Kidney (tissue), 22 donors: Measurements from ENCODE around the gene TSN. TPM values are rescaled to one million over a fixed set of nuclear protein-coding genes. Genes with fewer than 3 reads are reported as not detected.

Experiments used
- DNase-seq, 5 donors: peaks; one replicate each; pipeline ENCODE4 v3.0.0-alpha.2; 2013 to 2020
- FAIRE-seq: peaks from 2 replicates; lab custom pipeline; 2012; peaks lifted over from hg19 to GRCh38; lab: Jason Lieb, UNC
- H3K27ac ChIP-seq, 2 donors: one replicate each; pipeline ENCODE4 v1.7.0; 2013; ENCODE audit warnings: low read depth in 2 of 2, low read length in 2 of 2, inconsistent platforms in 1 of 2
- H3K27me3 ChIP-seq: one replicate; pipeline ENCODE4 v1.7.1; 2013; ENCODE audit warnings: low read length, inconsistent platforms; ENCODE audit not compliant: control insufficient read depth, insufficient read depth
- H3K36me3 ChIP-seq, 3 donors: one replicate each; pipeline versions ENCODE4 v1.7.0 to v1.7.1; 2013; ENCODE audit warnings: low read length in 3 of 3, control low read depth in 1 of 3, inconsistent platforms in 1 of 3; ENCODE audit not compliant: insufficient read depth in 3 of 3, control insufficient read depth in 2 of 3
- H3K4me1 ChIP-seq, 3 donors: one replicate each; pipeline versions ENCODE4 v1.7.0 to v1.7.1; 2013; ENCODE audit warnings: low read length in 3 of 3, inconsistent platforms in 1 of 3, low read depth in 1 of 3; ENCODE audit not compliant: control insufficient read depth in 2 of 3, insufficient read depth in 2 of 3
- H3K4me3 ChIP-seq, 3 donors: one replicate each; pipeline versions ENCODE4 v1.7.0 to v1.8.1; 2013; ENCODE audit warnings: low read length in 3 of 3, control low read depth in 1 of 3, inconsistent platforms in 1 of 3
- H3K9ac ChIP-seq, 3 donors: one replicate each; pipeline versions ENCODE4 v1.7.0 to v1.7.1; 2013; ENCODE audit warnings: low read length in 3 of 3, control low read depth in 1 of 3, inconsistent platforms in 1 of 3
- H3K9me3 ChIP-seq, 3 donors: one replicate each; pipeline versions ENCODE4 v1.7.0 to v1.7.1; 2013; ENCODE audit warnings: low read length in 3 of 3, control low read depth in 1 of 3, inconsistent platforms in 1 of 3; ENCODE audit not compliant: control insufficient read depth in 2 of 3, insufficient read depth in 1 of 3
- CTCF ChIP-seq: IDR thresholded peaks from 3 replicates; pipeline ENCODE4 v1.5.1; 2012; ENCODE audit warnings: mild to moderate bottlenecking, moderate library complexity, borderline replicate concordance; ENCODE audit not compliant: insufficient read depth; ENCODE audit errors: extremely low read depth
- intact Hi-C: fragments of 100-400 bp; cut with DNase I; formaldehyde crosslinking; loops from one replicate; pipeline ENCODE4 v1.11.1; 2022
- long read RNA-seq, 10 donors: library from polyadenylated mRNA in 1 of 10; unstranded in 1 of 10; transcript quantifications; one replicate each; pipeline ENCODE4 v2.0.0 and lab custom pipeline, GENCODE V29; 2021 to 2026
- polyA plus RNA-seq: library from polyadenylated mRNA; stranded (reverse); fragments of 350-450 nt; fragmentation: Illumina TruSeq; extraction: RNeasy Lipid Tissue Mini Kit (QIAGEN cat#74804); gene quantifications from one replicate; pipeline ENCODE4 v1.2.3, GENCODE V29; 2014; ENCODE audit warnings: low read depth, low replicate concordance; ENCODE audit not compliant: insufficient read depth
- total RNA-seq: library from RNA; stranded (reverse); fragmentation: NEBNext Ultra II Directional; extraction: Animal tissue kit (Norgen Biotek cat#: 25700); gene quantifications from one replicate; pipeline ENCODE4 v1.2.1, GENCODE V29; 2021
- donor health status: control.
- donor health status: control.
- donor health status: control.
- donor health status: control.
- donor health status: control.
- donor health status: DM: yes; HTN: yes; CAD: no.
- donor health status: Normal renal cell carcinoma (clear cell type).

TSN gene
- total RNA-seq: 66.1 TPM
- polyA plus RNA-seq: 37.9 TPM
- long read RNA-seq, donor 1, transcript TSN-201 (6 exons, 3,420 nt): major isoform, 24 of 24 reads
- long read RNA-seq, donor 1, partial matches to known transcripts: 0 of 24 reads
- long read RNA-seq, donor 1, other reads (novel, unspliced or antisense): 0 of 24 reads
- long read RNA-seq, donor 2, transcript TSN-201 (6 exons, 3,420 nt): major isoform, 23 of 26 reads
- long read RNA-seq, donor 2, partial matches to known transcripts: 0 of 26 reads
- long read RNA-seq, donor 2, other reads (novel, unspliced or antisense): 0 of 26 reads
- long read RNA-seq, donor 3, transcript TSN-201 (6 exons, 3,420 nt): major isoform, 34 of 34 reads
- long read RNA-seq, donor 3, partial matches to known transcripts: 0 of 34 reads
- long read RNA-seq, donor 3, other reads (novel, unspliced or antisense): 0 of 34 reads
- long read RNA-seq, donor 4, transcript TSN-201 (6 exons, 3,420 nt): major isoform, 16 of 18 reads
- long read RNA-seq, donor 4, partial matches to known transcripts: 0 of 18 reads
- long read RNA-seq, donor 4, other reads (novel, unspliced or antisense): 0 of 18 reads
- long read RNA-seq, donor 5, partial matches to known transcripts: 0 of 3 reads
- long read RNA-seq, donor 5, other reads (novel, unspliced or antisense): 0 of 3 reads
- long read RNA-seq, donor 6, transcript TSN-201 (6 exons, 3,420 nt): major isoform, 20 of 25 reads
- long read RNA-seq, donor 6, partial matches to known transcripts: 5 of 25 reads
- long read RNA-seq, donor 6, other reads (novel, unspliced or antisense): 0 of 25 reads
- long read RNA-seq, donor 7, transcript TSN-201 (6 exons, 3,420 nt): major isoform, 108 of 114 reads
- long read RNA-seq, donor 7, partial matches to known transcripts: 3 of 114 reads
- long read RNA-seq, donor 7, other reads (novel, unspliced or antisense): 2 of 114 reads
- long read RNA-seq, donor 8, transcript TSN-201 (6 exons, 3,420 nt): major isoform, 25 of 28 reads
- long read RNA-seq, donor 8, partial matches to known transcripts: 0 of 28 reads
- long read RNA-seq, donor 8, other reads (novel, unspliced or antisense): 0 of 28 reads
- long read RNA-seq, donor 9, transcript TSN-201 (6 exons, 3,420 nt): major isoform, 12 of 12 reads
- long read RNA-seq, donor 9, partial matches to known transcripts: 0 of 12 reads
- long read RNA-seq, donor 9, other reads (novel, unspliced or antisense): 0 of 12 reads
- long read RNA-seq, donor 10, transcript TSN-201 (6 exons, 3,420 nt): major isoform, 14 of 43 reads
- long read RNA-seq, donor 10, partial matches to known transcripts: 27 of 43 reads
- long read RNA-seq, donor 10, other reads (novel, unspliced or antisense): 0 of 43 reads

GRCh38 chr2:121755237-121756111, at the start of gene TSN:
Gene TSN (plus strand): TSS chr2:121755651. CDS start chr2:121755780, 129 bp downstream.
- Histone ChIP-seq H3K9me3 (no peaks in the 10 kb centered on the region), H3K27ac (no peak within 1 kb of the TSS), H3K36me3 (peaks cover 0 to 6% (median 0%) of the 10 kb centered on the region in 3 donors), H3K9ac (peak within 1 kb of the TSS; percentile 91 to 94 (median 93)), H3K27me3 (no peaks in the 10 kb centered on the region), H3K4me1 (peaks cover 0 to 10% (median 9%) of the 10 kb centered on the region in 3 donors), H3K4me3 (peak within 1 kb of the TSS; percentile 97 to 100 (median 98))
- DNase-seq (peak; percentile 97 to 99 (median 98)), FAIRE-seq (no peak)
- TF ChIP-seq CTCF: no peak
- intact Hi-C loops: no loop called here

GRCh38 chr2:121705958-121706357, 49.5 kb upstream of the TSN start:
- no peak overlapping the region for H3K27ac ChIP-seq
- no peaks in the 10 kb centered on the region for H3K36me3 ChIP-seq
- DNase-seq (no peak), FAIRE-seq (no peak)
- H3K9me3 ChIP-seq: no peaks in the 10 kb centered on the region
- H3K27me3 ChIP-seq: no peaks in the 10 kb centered on the region
- intact Hi-C loops: no loop called here
- no peak overlapping the region for H3K4me3 ChIP-seq
- TF ChIP-seq CTCF: no peak
- no peak overlapping the region for H3K9ac ChIP-seq
- peaks cover 0 to 10% (median 0%) of the 10 kb centered on the region in 3 donors for H3K4me1 ChIP-seq

- Histone ChIP-seq H3K4me1 (peaks cover 0 to 10% (median 0%) of the 10 kb centered on the region in 3 donors), H3K9me3 (no peaks in the 10 kb centered on the region), H3K4me3 (no peak overlapping the region), H3K36me3 (no peaks in the 10 kb centered on the region), H3K9ac (no peak overlapping the region), H3K27ac (peak overlapping the region; percentile 47 to 63), H3K27me3 (no peaks in the 10 kb centered on the region)
- TF ChIP-seq CTCF: no peak
- DNase-seq: peak in 4 of 5 donors; percentile 58 to 91 (median 82)
- intact Hi-C loops: no loop called here
- FAIRE-seq: no peak
Observed at GRCh38 chr2:121707344-121707919, 48.0 kb upstream of the TSN start.
